Mesendoderm (in vitro differentiated cells): ENCODE results near the gene RNF169.
"Not testable (repeated sequence)": the region's sequence is repeated elsewhere in the genome, so short reads cannot be mapped to it uniquely, and the experiment has no call there.

Experiments used
- DNase-seq: peaks from one replicate; pipeline ENCODE4 v3.0.0; 2013
- H2AK5ac ChIP-seq: 2 replicates; pipeline ENCODE4 v1.6.1; 2013; ENCODE audit warnings: low read length, inconsistent platforms
- H2BK120ac ChIP-seq: 2 replicates; pipeline ENCODE4 v1.6.1; 2013; ENCODE audit warnings: low read depth, mild to moderate bottlenecking, low read length, moderate library complexity, mixed read lengths
- H2BK15ac ChIP-seq: replicated peaks from 2 replicates; pipeline ENCODE4 v1.6.1; 2013; ENCODE audit warnings: low read depth, mild to moderate bottlenecking, moderate library complexity
- H2BK5ac ChIP-seq: 2 replicates; pipeline ENCODE4 v1.6.1; 2013; ENCODE audit warnings: low read length, inconsistent platforms
- H3K18ac ChIP-seq: 2 replicates; pipeline ENCODE4 v1.6.1; 2013; ENCODE audit warnings: mild to moderate bottlenecking, low read length, mixed read lengths
- H3K23ac ChIP-seq: one replicate; pipeline ENCODE4 v1.6.1; 2013; ENCODE audit warnings: low read length
- H3K27ac ChIP-seq: 2 replicates; pipeline ENCODE4 v1.5.1; 2013; ENCODE audit warnings: low read depth, mild to moderate bottlenecking, inconsistent platforms, low read length, moderate library complexity
- H3K27me3 ChIP-seq: 2 replicates; pipeline ENCODE4 v1.6.1; 2013; ENCODE audit warnings: low read length, control low read depth, mild to moderate bottlenecking, inconsistent platforms; ENCODE audit not compliant: insufficient read depth, poor library complexity
- H3K36me3 ChIP-seq: 2 replicates; pipeline ENCODE4 v1.6.1; 2013; ENCODE audit warnings: low read length, inconsistent platforms; ENCODE audit not compliant: control insufficient read depth, insufficient read depth
- H3K4ac ChIP-seq: one replicate; pipeline ENCODE4 v1.6.1; 2013; ENCODE audit warnings: low read depth, mild to moderate bottlenecking, low read length, moderate library complexity
- H3K4me1 ChIP-seq: 2 replicates; pipeline ENCODE4 v1.6.1; 2013; ENCODE audit warnings: low read depth, low read length, inconsistent platforms; ENCODE audit not compliant: control insufficient read depth
- H3K4me2 ChIP-seq: 2 replicates; pipeline ENCODE4 v1.6.1; 2013; ENCODE audit warnings: low read length
- H3K4me3 ChIP-seq: 2 replicates; pipeline ENCODE4 v1.5.1; 2013; ENCODE audit warnings: mild to moderate bottlenecking, low read length
- H3K56ac ChIP-seq: one replicate; pipeline ENCODE4 v1.6.1; 2013; ENCODE audit warnings: low read length
- H3K79me1 ChIP-seq: 2 replicates; pipeline ENCODE4 v1.6.1; 2013; ENCODE audit warnings: low read length, inconsistent platforms
- H3K79me2 ChIP-seq: 2 replicates; pipeline ENCODE4 v1.6.1; 2013; ENCODE audit warnings: mild to moderate bottlenecking, low read length; ENCODE audit not compliant: control insufficient read depth, insufficient read depth
- H3K9ac ChIP-seq: 2 replicates; pipeline ENCODE4 v1.6.1; 2013; ENCODE audit warnings: low read length, inconsistent platforms
- H4K5ac ChIP-seq: one replicate; pipeline ENCODE4 v1.6.1; 2013; ENCODE audit warnings: low read length
- H4K8ac ChIP-seq: one replicate; pipeline ENCODE4 v1.6.1; 2013; ENCODE audit warnings: low read depth, mild to moderate bottlenecking, control low read depth, low read length, moderate library complexity
- WGBS: extraction: QIAGEN DNeasy Blood & Tissue Kit; methylation state at CpG from one replicate; pipeline ENCODE4 v1.1.7; 2013; ENCODE audit warnings: low lambda C conversion rate, missing lambda C conversion rate; ENCODE audit not compliant: insufficient coverage; ENCODE audit errors: extremely low coverage; 5-methylcytosine and 5-hydroxymethylcytosine counted together

Gene RNF169

GRCh38 chr11:74766905-74767304 is 18.3 kb downstream of the RNF169 start:
- H2BK120ac ChIP-seq, result no peak overlapping the region
- no peaks in the 10 kb centered on the region for H3K36me3 ChIP-seq
- no peak overlapping the region for H3K23ac ChIP-seq
- H4K5ac ChIP-seq, result no peak overlapping the region
- no peak overlapping the region for H3K18ac ChIP-seq
- H3K56ac ChIP-seq, result no peak overlapping the region
- no peaks in the 10 kb centered on the region for H3K27me3 ChIP-seq
- H4K8ac ChIP-seq, result no peak overlapping the region
- no peak overlapping the region for H3K4me3 ChIP-seq
- H3K79me2 ChIP-seq, result no peaks in the 10 kb centered on the region
- H2BK15ac ChIP-seq, result no peak overlapping the region
- H2AK5ac ChIP-seq, result no peak overlapping the region
- H2BK5ac ChIP-seq, result no peak overlapping the region
- H3K79me1 ChIP-seq, result no peaks in the 10 kb centered on the region
- no peak overlapping the region for H3K27ac ChIP-seq
- WGBS, result no CpG with 5 or more reads among the region's 1 CpG
- no peak overlapping the region for H3K4me2 ChIP-seq
- no peak for DNase-seq
- H3K4me1 ChIP-seq, result no peaks in the 10 kb centered on the region
- no peak overlapping the region for H3K9ac ChIP-seq
- no peak overlapping the region for H3K4ac ChIP-seq

GRCh38 chr11:74768172-74768651 is 19.6 kb downstream of the RNF169 start:
- H3K4me2 ChIP-seq, H3K79me1 ChIP-seq, H4K5ac ChIP-seq, H3K27me3 ChIP-seq, H2BK5ac ChIP-seq, DNase-seq, H2AK5ac ChIP-seq, H4K8ac ChIP-seq, H3K4me3 ChIP-seq, H2BK15ac ChIP-seq, H2BK120ac ChIP-seq, H3K36me3 ChIP-seq, H3K79me2 ChIP-seq, H3K56ac ChIP-seq, H3K4ac ChIP-seq, H3K18ac ChIP-seq, H3K4me1 ChIP-seq, H3K9ac ChIP-seq, H3K27ac ChIP-seq, H3K23ac ChIP-seq: not testable (repeated sequence)
- WGBS, result no CpG with 5 or more reads among the region's 9 CpGs

- H3K27me3 ChIP-seq, result no peaks in the 10 kb centered on the region
- H4K8ac ChIP-seq, result no peak overlapping the region
- no peak overlapping the region for H3K56ac ChIP-seq
- H3K9ac ChIP-seq, result no peak overlapping the region
- H2BK15ac ChIP-seq, result no peak overlapping the region
- no CpG with 5 or more reads among the region's 2 CpGs for WGBS
- no peak overlapping the region for H3K27ac ChIP-seq
- no peak overlapping the region for H2BK120ac ChIP-seq
- H3K23ac ChIP-seq, result no peak overlapping the region
- H3K4me3 ChIP-seq, result no peak overlapping the region
- no peaks in the 10 kb centered on the region for H3K36me3 ChIP-seq
- no peak overlapping the region for H4K5ac ChIP-seq
- H2AK5ac ChIP-seq, result no peak overlapping the region
- H3K79me1 ChIP-seq, result peaks cover 2% of the 10 kb centered on the region
- H2BK5ac ChIP-seq, result no peak overlapping the region
- H3K18ac ChIP-seq, result no peak overlapping the region
- no peaks in the 10 kb centered on the region for H3K79me2 ChIP-seq
- no peak for DNase-seq
- no peaks in the 10 kb centered on the region for H3K4me1 ChIP-seq
- H3K4ac ChIP-seq, result no peak overlapping the region
- H3K4me2 ChIP-seq, result no peak overlapping the region
These were observed 20.5 kb downstream of the RNF169 start for GRCh38 chr11:74769055-74769707.

GRCh38 chr11:74770456-74770855 is 21.8 kb downstream of the RNF169 start:
- Histone ChIP-seq H2BK5ac (no peak overlapping the region), H3K27me3 (no peaks in the 10 kb centered on the region), H3K4me2 (no peak overlapping the region), H3K79me2 (no peaks in the 10 kb centered on the region), H3K4me3 (no peak overlapping the region), H4K8ac (no peak overlapping the region), H3K56ac (no peak overlapping the region), H3K23ac (no peak overlapping the region), H3K9ac (no peak overlapping the region), H3K4me1 (no peaks in the 10 kb centered on the region), H3K79me1 (peaks cover 2% of the 10 kb centered on the region), H4K5ac (no peak overlapping the region), H3K36me3 (no peaks in the 10 kb centered on the region), H3K27ac (no peak overlapping the region), H2BK120ac (no peak overlapping the region), H2AK5ac (no peak overlapping the region), H3K4ac (no peak overlapping the region), H3K18ac (no peak overlapping the region), H2BK15ac (no peak overlapping the region)
- DNase-seq, result no peak
- no CpG with 5 or more reads among the region's 5 CpGs for WGBS

- H3K23ac ChIP-seq, result no peak overlapping the region
- no peak overlapping the region for H3K18ac ChIP-seq
- H3K9ac ChIP-seq, result no peak overlapping the region
- no peak overlapping the region for H3K27ac ChIP-seq
- no peaks in the 10 kb centered on the region for H3K4me1 ChIP-seq
- no peak overlapping the region for H3K4ac ChIP-seq
- H3K4me2 ChIP-seq, result no peak overlapping the region
- H3K56ac ChIP-seq, result no peak overlapping the region
- H3K79me1 ChIP-seq, result peaks cover 2% of the 10 kb centered on the region
- no peaks in the 10 kb centered on the region for H3K79me2 ChIP-seq
- H2BK5ac ChIP-seq, result no peak overlapping the region
- no peaks in the 10 kb centered on the region for H3K36me3 ChIP-seq
- no peaks in the 10 kb centered on the region for H3K27me3 ChIP-seq
- no CpG with 5 or more reads among the region's 3 CpGs for WGBS
- no peak for DNase-seq
- no peak overlapping the region for H2BK15ac ChIP-seq
- no peak overlapping the region for H4K8ac ChIP-seq
- no peak overlapping the region for H4K5ac ChIP-seq
- no peak overlapping the region for H2AK5ac ChIP-seq
- no peak overlapping the region for H2BK120ac ChIP-seq
- no peak overlapping the region for H3K4me3 ChIP-seq
These were observed 22.5 kb downstream of the RNF169 start for GRCh38 chr11:74771139-74771538.

- Histone ChIP-seq H3K18ac (no peak overlapping the region), H3K4me3 (no peak overlapping the region), H3K4ac (no peak overlapping the region), H3K79me1 (peaks cover 5% of the 10 kb centered on the region), H3K79me2 (peaks cover 3% of the 10 kb centered on the region), H3K56ac (no peak overlapping the region), H3K23ac (no peak overlapping the region), H3K4me2 (no peak overlapping the region), H2AK5ac (no peak overlapping the region), H3K27me3 (no peaks in the 10 kb centered on the region), H2BK5ac (no peak overlapping the region), H4K8ac (no peak overlapping the region), H2BK15ac (no peak overlapping the region), H3K4me1 (no peaks in the 10 kb centered on the region), H3K27ac (no peak overlapping the region), H2BK120ac (no peak overlapping the region), H3K9ac (no peak overlapping the region), H4K5ac (no peak overlapping the region), H3K36me3 (no peaks in the 10 kb centered on the region)
- no peak for DNase-seq
These were observed 24.8 kb downstream of the RNF169 start for GRCh38 chr11:74773476-74773875.
